NCI-H2107 (cell line): ENCODE data around the gene ALDH9A1.

Experiments
- DNase-seq: peaks from one replicate; lab custom pipeline; 2025; lab: John Stamatoyannopoulos, UW

The ALDH9A1 gene

DNA sequence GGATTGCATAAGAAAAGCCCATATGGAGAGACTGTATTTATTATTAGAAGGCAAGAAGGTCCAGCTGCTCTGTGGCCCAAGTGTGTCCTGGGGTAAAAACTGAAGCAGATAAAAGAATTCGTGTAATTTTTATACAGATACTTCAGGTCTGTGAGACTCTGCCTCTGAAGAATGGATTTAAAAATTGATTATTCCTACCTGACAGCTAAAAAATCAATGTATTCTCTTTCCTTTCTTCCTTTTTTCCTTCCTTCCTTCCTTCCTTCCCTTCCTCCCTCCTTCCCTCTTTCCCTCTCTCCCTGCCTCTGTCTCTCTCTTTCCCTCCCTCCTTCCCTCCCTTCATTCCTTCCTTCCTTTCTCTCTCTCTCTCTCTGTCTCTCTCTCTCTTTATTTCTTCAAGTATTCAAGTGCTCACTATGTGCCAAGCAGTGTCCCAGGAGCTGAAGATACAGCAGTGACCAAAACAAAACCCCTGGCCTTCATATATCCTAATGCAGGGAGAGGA lies 78.7 kb downstream of the ALDH9A1 start:
- DNase-seq: no peak

DNA sequence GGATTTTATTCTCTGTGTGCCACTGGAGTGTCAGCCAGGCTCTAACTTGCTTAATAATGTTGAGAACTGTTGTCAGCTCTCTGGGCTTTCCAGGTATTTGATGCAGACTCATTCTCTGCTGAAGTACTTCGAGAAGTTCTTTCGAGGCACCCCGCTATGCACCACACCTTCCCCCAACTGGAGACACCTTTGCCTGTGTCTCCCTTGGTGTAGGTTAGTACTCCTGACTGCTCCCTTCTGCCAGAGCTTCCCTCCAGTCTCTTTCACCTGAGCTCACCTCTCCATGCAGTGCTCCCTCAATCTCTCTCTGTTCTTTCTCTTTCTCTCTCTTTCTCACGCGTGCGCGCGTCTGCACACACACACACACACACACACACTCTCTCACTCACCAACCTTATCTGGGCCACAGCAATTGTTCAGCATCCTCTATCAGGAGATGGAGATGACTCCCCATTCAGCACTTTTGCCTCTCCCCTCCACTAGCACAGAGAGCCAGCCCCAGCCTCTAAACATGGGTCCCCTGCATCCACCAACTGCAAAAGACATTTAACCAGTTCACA lies 81.3 kb downstream of the ALDH9A1 start:
- DNase-seq: no peak

DNA sequence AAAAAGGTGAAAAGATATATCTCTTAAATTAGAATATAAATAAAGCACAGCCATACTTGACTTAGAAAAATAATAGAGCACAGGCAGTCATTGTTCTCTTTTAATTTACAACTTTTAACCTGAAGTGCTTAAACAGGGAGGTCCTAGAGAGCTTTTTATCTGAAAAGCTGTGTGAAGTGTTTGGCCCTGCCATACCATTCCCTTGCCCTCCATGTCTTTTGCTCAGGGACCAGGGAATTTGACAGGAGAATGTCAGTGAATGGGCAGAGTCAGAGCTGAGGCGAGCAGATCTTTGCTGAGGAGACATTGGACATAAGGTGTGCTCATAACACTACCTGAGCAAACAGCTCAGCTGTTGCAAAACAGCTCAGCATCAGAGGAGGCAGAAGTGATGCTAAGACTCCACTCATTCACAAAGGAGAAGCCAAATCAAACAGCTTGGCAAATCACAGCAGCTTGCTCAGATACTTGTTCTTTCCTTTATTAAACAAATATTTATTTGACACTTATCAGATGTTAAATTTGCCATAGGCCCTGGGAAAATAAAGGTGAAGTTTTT lies 82.2 kb downstream of the ALDH9A1 start:
- no peak for DNase-seq
